Activated B cell treated with CpG ODN at 0.5 μM for 24 hours (primary cell): Measurements from ENCODE around the gene AURKB. TPM values are rescaled to one million over a fixed set of nuclear protein-coding genes. Genes with fewer than 3 reads are reported as not detected.
"Not testable (repeated sequence)": the region's sequence is repeated elsewhere in the genome, so short reads cannot be mapped to it uniquely, and the experiment has no call there.

ENCODE experiments used
- ATAC-seq: fragments of 200-7000 bp; cut with Tn5 transposase; one replicate; pipeline ENCODE4 v1.10.0; 2021; ENCODE audit warnings: low read depth, mild to moderate bottlenecking, moderate library complexity
- CTCF ChIA-PET: fragments of 350-600 bp; sonication (Branson Sonifier 250); formaldehyde crosslinking; loops from one replicate; lab custom pipeline; 2021; ENCODE audit warnings: antibody characterized with exemption; lab: Charles Lee
- POLR2A ChIA-PET: fragments of 350-600 bp; sonication (Branson Sonifier 250); formaldehyde crosslinking; loops from one replicate; lab custom pipeline; 2021; ENCODE audit warnings: antibody characterized with exemption; lab: Charles Lee
- DNase-seq: peaks from one replicate; pipeline ENCODE4 v3.0.0; 2022
- H3K27ac Mint-ChIP-seq: one replicate; pipeline ENCODE4 v1.8.0; 2020; ENCODE audit warnings: mixed read lengths
- H3K27me3 Mint-ChIP-seq: one replicate; pipeline ENCODE4 v1.8.0; 2021; ENCODE audit warnings: mixed read lengths
- H3K36me3 Mint-ChIP-seq: one replicate; pipeline ENCODE4 v1.8.0; 2021; ENCODE audit warnings: low read depth, mixed read lengths
- H3K4me1 Mint-ChIP-seq: one replicate; pipeline ENCODE4 v1.8.0; 2021; ENCODE audit warnings: mixed read lengths
- H3K4me3 Mint-ChIP-seq: one replicate; pipeline ENCODE4 v1.8.0; 2020; ENCODE audit warnings: mild to moderate bottlenecking, mixed read lengths
- H3K9me3 Mint-ChIP-seq: one replicate; pipeline ENCODE4 v1.8.0; 2020; ENCODE audit warnings: mixed read lengths
- intact Hi-C: fragments of 100-400 bp; cut with micrococcal nuclease; formaldehyde crosslinking; loops from one replicate; pipeline ENCODE4 v1.15.1; 2024
- total RNA-seq: library from RNA; stranded (reverse); gene quantifications from 2 replicates; pipeline ENCODE4 v1.2.3, GENCODE V29; 2022
- TF ChIP-seq, protein P1 (sequence below): fragments of 200-600 bp; IDR thresholded peaks from one replicate; pipeline ENCODE4 v1.8.0; 2022; ENCODE audit warnings: antibody characterized with exemption, mild to moderate bottlenecking

The AURKB gene
- total RNA-seq, 1 donor from 2014 or later, result 3.0 TPM

DNA sequence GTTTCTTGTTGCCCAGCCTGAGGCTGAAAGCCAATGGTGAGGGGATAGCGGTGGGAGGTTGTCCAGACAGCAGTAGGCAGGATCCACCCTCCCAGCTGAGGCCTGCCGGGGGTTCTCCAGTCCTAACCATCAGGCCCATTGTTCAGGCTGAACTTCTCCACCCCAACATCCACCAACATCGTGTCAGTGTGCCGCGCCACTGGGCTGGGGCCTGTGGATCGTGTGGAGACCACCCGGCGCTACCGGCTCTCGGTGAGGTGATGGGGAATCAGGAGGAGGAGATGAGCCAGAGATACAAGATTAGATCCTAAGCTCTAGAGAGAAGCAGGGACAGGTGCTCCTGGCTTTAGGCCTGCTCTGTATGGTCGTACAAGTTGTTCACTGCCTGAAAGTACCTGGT, 44.5 kb upstream of the AURKB start:
- Mint-ChIP-seq H3K9me3 (no peaks in the 10 kb centered on the region), H3K4me3 (no peak overlapping the region), H3K4me1 (peaks cover 9% of the 10 kb centered on the region), H3K36me3 (peaks cover 46% of the 10 kb centered on the region), H3K27ac (no peak overlapping the region), H3K27me3 (no peaks in the 10 kb centered on the region)
- ChIA-PET POLR2A (no interaction called here), CTCF (no interaction called here)
- no peak for DNase-seq
- ATAC-seq, result no peak
- TF ChIP-seq, protein P1, sequence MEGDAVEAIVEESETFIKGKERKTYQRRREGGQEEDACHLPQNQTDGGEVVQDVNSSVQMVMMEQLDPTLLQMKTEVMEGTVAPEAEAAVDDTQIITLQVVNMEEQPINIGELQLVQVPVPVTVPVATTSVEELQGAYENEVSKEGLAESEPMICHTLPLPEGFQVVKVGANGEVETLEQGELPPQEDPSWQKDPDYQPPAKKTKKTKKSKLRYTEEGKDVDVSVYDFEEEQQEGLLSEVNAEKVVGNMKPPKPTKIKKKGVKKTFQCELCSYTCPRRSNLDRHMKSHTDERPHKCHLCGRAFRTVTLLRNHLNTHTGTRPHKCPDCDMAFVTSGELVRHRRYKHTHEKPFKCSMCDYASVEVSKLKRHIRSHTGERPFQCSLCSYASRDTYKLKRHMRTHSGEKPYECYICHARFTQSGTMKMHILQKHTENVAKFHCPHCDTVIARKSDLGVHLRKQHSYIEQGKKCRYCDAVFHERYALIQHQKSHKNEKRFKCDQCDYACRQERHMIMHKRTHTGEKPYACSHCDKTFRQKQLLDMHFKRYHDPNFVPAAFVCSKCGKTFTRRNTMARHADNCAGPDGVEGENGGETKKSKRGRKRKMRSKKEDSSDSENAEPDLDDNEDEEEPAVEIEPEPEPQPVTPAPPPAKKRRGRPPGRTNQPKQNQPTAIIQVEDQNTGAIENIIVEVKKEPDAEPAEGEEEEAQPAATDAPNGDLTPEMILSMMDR, result no peak
- intact Hi-C loops, result no loop called here

DNA sequence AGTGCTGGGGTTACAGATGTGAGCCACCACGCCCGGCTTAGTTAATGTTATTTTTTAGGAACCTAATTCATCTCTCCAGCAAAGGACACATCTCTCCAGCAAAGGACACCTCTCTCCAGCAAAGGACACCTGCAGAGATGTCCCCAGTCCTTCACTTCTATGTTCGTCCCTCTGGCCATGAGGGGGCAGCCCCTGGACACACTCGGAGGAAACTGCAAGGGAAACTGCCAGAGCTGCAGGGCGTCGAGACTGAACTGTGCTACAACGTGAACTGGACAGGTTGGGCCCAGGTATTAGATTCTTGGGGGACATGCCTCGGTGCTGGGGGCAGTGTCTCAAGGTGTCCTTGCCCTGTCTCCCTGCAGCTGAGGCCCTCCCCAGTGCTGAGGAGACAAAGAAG, 43.4 kb upstream of the AURKB start:
- ChIA-PET POLR2A (no interaction called here), CTCF (no interaction called here)
- Mint-ChIP-seq H3K36me3 (peaks cover 54% of the 10 kb centered on the region), H3K27ac (no peak overlapping the region), H3K4me3 (no peak overlapping the region), H3K4me1 (peaks cover 18% of the 10 kb centered on the region), H3K27me3 (no peaks in the 10 kb centered on the region), H3K9me3 (no peaks in the 10 kb centered on the region)
- TF ChIP-seq, protein P1, result no peak
- no peak for ATAC-seq
- DNase-seq, result no peak
- intact Hi-C loops, result no loop called here

DNA sequence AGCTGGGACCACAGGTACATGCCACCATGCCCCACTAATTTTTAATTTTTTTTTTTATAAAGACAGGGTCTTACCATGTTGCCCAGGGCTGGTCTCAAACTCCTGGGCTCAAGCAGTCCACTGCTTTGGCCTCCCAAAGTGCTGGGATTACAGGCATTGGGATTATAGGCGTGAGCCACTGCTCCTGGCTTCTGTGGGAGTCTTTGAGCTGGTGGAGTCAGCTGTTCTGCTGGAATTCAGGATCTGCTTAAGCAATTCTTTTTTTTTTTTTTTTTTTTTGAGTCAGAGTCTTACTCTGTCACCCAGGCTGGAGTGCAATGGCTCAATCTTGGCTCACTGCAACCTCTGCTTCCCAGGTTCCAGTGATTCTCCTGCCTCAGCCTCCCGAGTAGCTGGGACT, 41.0 kb upstream of the AURKB start:
- DNase-seq, H3K27me3 Mint-ChIP-seq, H3K9me3 Mint-ChIP-seq, ATAC-seq, CTCF ChIA-PET, H3K27ac Mint-ChIP-seq, H3K4me3 Mint-ChIP-seq, intact Hi-C loops: not testable (repeated sequence)
- Mint-ChIP-seq H3K36me3 (peaks cover 46% of the 10 kb centered on the region), H3K4me1 (peaks cover 27% of the 10 kb centered on the region)
- POLR2A ChIA-PET, result interaction anchor here (0.6 to 1.2 kb wide), 5 partner anchors 12 to 125 kb away, joined by 3 to 9 read pairs (median 4); partner anchors contain the start of gene RANGRF

DNA sequence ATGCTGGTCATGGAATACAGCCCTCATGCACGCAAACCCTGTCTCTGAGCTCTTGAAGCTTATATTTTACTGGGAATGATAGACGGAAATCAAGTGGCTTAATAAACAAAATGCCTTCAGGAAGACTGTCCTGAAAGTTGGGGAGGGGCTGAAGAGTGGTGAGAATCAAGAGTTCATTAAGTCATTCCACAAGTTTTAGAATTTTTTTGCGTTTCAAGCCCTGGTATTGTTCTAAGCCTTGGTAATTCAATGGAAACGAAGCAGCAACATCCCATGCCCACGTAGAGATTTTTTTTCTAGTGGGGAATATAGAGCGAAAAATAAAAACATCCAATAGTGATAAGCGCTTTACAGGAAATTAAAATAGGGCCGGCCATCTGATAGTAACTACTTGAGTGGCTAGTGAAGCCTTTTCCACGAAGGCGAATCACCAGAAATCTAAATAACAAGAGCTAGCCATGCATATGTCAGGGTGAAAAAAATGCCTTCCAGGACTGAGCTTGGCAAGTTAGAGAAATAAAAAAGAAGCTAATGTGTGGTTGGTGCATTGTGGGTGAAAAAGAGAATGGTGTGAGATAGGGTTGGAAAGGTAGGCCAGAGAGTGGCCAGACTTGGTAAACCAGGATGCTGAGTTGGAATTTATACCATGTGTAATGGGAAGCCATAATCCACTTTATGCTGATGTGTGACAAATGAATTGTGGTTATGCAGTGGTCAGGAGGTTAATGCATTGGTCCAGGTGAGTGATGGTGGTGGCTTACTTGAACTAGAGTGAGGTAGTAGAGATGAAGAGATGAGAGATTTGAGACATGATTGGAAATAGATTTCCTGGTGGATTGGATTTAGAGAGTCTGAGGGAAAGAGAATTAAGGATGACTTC, 39.5 kb upstream of the AURKB start:
- intact Hi-C loops, result loop anchor here (1.0 to 2.0 kb wide), 6 partner anchors 38 to 406 kb away; partner anchors contain the start of genes RANGRF, RPL26 and SLC25A35
- POLR2A ChIA-PET, result interaction anchor here (0.9 to 7.4 kb wide), 13 partner anchors 12 to 405 kb away, joined by 3 to 413 read pairs (median 20); partner anchors contain the start of genes AURKB, BORCS6, RANGRF and SLC25A35
- Mint-ChIP-seq H3K4me1 (peaks cover 39% of the 10 kb centered on the region), H3K27ac (peak overlapping the region; percentile 99), H3K4me3 (peak overlapping the region; percentile 99), H3K36me3 (peaks cover 41% of the 10 kb centered on the region), H3K27me3 (no peaks in the 10 kb centered on the region), H3K9me3 (no peaks in the 10 kb centered on the region)
- TF ChIP-seq, protein P1, result no peak
- CTCF ChIA-PET, result interaction anchor here (0.6 to 1.4 kb wide), 5 partner anchors 28 to 134 kb away, joined by 3 to 4 read pairs (median 3); partner anchors contain the start of gene RANGRF
- no peak for ATAC-seq
- DNase-seq, result no peak

DNA sequence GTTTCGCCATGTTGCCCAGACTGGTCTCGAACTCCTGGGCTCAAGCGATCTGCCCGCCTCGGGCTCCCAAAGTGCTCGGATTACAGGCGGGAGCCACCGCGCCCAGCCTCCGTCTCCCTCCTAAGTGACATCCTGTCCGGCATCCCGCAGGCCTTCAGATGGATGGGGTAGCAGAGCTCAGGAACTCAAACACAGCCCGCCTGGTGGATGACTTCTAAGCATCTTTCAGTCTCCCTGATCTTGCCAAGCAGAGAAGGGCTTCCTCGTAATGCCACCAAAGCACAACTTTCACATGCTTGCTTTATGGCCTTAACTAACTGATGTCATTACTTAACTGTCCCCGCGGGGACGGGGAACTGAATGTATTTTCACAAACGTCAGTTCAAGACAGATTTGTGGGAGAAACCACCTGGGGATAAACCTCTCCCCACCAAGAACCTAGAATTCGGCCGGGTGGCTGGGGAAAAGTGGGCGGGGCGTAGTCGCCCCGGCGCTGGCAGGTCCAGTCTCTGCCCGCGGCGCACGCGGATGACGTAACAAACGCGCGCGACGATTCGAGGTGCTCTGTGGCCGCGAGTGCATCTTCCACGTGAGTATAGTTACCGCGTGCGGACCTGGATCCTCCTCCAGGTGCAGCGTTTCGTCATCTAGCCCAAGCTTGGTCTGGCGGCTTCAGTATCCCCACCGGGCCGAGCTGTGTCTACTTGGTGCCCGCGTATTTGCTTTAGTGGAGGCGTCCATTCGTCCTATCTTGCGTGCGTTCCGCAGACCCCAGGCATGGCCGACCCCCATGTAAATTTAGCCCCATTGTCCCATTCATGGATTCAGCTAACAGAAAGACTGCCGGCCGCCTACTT, 38.6 kb upstream of the AURKB start, which contains the start of gene PFAS:
TSS of gene PFAS (plus strand) at position 539 of the 857 bp plus-strand sequence. CDS start 4,649 bp downstream, outside the sequence.
- H3K4me1 Mint-ChIP-seq, result peaks cover 43% of the 10 kb centered on the region
- peak; percentile 47 for ATAC-seq
- H3K27me3 Mint-ChIP-seq, result no peaks in the 10 kb centered on the region
- H3K4me3 Mint-ChIP-seq, result peak within 1 kb of the TSS; percentile 99
- TF ChIP-seq, protein P1, result no peak
- no peaks in the 10 kb centered on the region for H3K9me3 Mint-ChIP-seq
- H3K27ac Mint-ChIP-seq, result peak within 1 kb of the TSS; percentile 99
- ChIA-PET POLR2A (interaction anchor here (0.6 to 7.4 kb wide), 38 partner anchors 11 to 919 kb away, joined by 3 to 413 read pairs (median 6); partner anchors contain the start of genes ALOXE3, AURKB, BORCS6 and CNTROB), CTCF (interaction anchor here (0.6 to 3.0 kb wide), 8 partner anchors 26 to 135 kb away, joined by 3 to 9 read pairs (median 4); partner anchors contain the start of gene RANGRF)
- intact Hi-C loops, result loop anchor here (1.0 to 2.0 kb wide), 8 partner anchors 39 to 405 kb away; partner anchors contain the start of genes RANGRF, RPL26 and SLC25A35
- peak; percentile 99 for DNase-seq
- H3K36me3 Mint-ChIP-seq, result peaks cover 40% of the 10 kb centered on the region
